GM04503 (cell line): Measurements from ENCODE around the gene ATE1.

Experiments
- DNase-seq: peaks from one replicate; pipeline ENCODE4 v3.0.0-alpha.2; 2012; ENCODE audit warnings: low read depth

Gene ATE1

GRCh38 chr10:121694966-121695643, 232.7 kb downstream of the ATE1 start:
- DNase-seq = no peak

GRCh38 chr10:121694327-121694965, 233.4 kb downstream of the ATE1 start:
- DNase-seq = no peak

GRCh38 chr10:121692626-121693025, 235.2 kb downstream of the ATE1 start:
- no peak for DNase-seq

- DNase-seq = no peak
These were observed 236.9 kb downstream of the ATE1 start for GRCh38 chr10:121690970-121691369.
